Measurements from ENCODE around the gene SLC2A13.

SLC2A13 gene

GRCh38 chr12:40137252-40137651 is 31.4 kb upstream of the SLC2A13 start:
- no peak for DNase-seq (ENCODE audit: insufficient read length)
- TF ChIP-seq POLR2A (IDR thresholded peaks at IDR 0.05; ENCODE audit: low read depth, low read length) (no peak), TAF1 (IDR thresholded peaks at IDR 0.05; ENCODE audit: borderline replicate concordance, low read depth, low read length) (no peak), POLR2AphosphoS5 (IDR thresholded peaks at IDR 0.05; ENCODE audit: low read depth, low read length) (no peak)
- FAIRE-seq = no peak

GRCh38 chr12:40127408-40127807 is 21.5 kb upstream of the SLC2A13 start:
- FAIRE-seq = no peak
- TF ChIP-seq POLR2A (IDR thresholded peaks at IDR 0.05; ENCODE audit: low read depth, low read length) (no peak), TAF1 (IDR thresholded peaks at IDR 0.05; ENCODE audit: borderline replicate concordance, low read depth, low read length) (no peak), POLR2AphosphoS5 (IDR thresholded peaks at IDR 0.05; ENCODE audit: low read depth, low read length) (no peak)
- DNase-seq (ENCODE audit: insufficient read length) = no peak

- no peak for TF ChIP-seq TAF1 (IDR thresholded peaks at IDR 0.05; ENCODE audit: borderline replicate concordance, low read depth, low read length)
- TF ChIP-seq POLR2AphosphoS5 (IDR thresholded peaks at IDR 0.05; ENCODE audit: low read depth, low read length) = no peak
- TF ChIP-seq POLR2A (IDR thresholded peaks at IDR 0.05; ENCODE audit: low read depth, low read length) = no peak
- FAIRE-seq = no peak
- no peak for DNase-seq (ENCODE audit: insufficient read length)
These were observed 17.6 kb upstream of the SLC2A13 start for GRCh38 chr12:40123496-40123895.

- FAIRE-seq (no peak), DNase-seq (ENCODE audit: insufficient read length) (no peak)
- TF ChIP-seq TAF1 (IDR thresholded peaks at IDR 0.05; ENCODE audit: borderline replicate concordance, low read depth, low read length) = no peak
- no peak for TF ChIP-seq POLR2A (IDR thresholded peaks at IDR 0.05; ENCODE audit: low read depth, low read length)
- TF ChIP-seq POLR2AphosphoS5 (IDR thresholded peaks at IDR 0.05; ENCODE audit: low read depth, low read length) = no peak
These were observed 17.0 kb upstream of the SLC2A13 start for GRCh38 chr12:40122842-40123241.

- no peak for TF ChIP-seq POLR2A (IDR thresholded peaks at IDR 0.05; ENCODE audit: low read depth, low read length)
- TF ChIP-seq POLR2AphosphoS5 (IDR thresholded peaks at IDR 0.05; ENCODE audit: low read depth, low read length) = no peak
- FAIRE-seq (peak; percentile 61), DNase-seq (ENCODE audit: insufficient read length) (no peak)
These were observed 11.9 kb upstream of the SLC2A13 start for GRCh38 chr12:40117818-40118217.

- DNase-seq (ENCODE audit: insufficient read length) (no peak), FAIRE-seq (no peak)
- TF ChIP-seq POLR2AphosphoS5 (IDR thresholded peaks at IDR 0.05; ENCODE audit: low read depth, low read length) (no peak), TAF1 (IDR thresholded peaks at IDR 0.05; ENCODE audit: borderline replicate concordance, low read depth, low read length) (no peak), POLR2A (IDR thresholded peaks at IDR 0.05; ENCODE audit: low read depth, low read length) (no peak)
These were observed 4.7 kb upstream of the SLC2A13 start for GRCh38 chr12:40110586-40110985.

GRCh38 chr12:40107803-40108620 is 2.1 kb upstream of the SLC2A13 start:
- DNase-seq (ENCODE audit: insufficient read length) (no peak), FAIRE-seq (no peak)
- TF ChIP-seq TAF1 (IDR thresholded peaks at IDR 0.05; ENCODE audit: borderline replicate concordance, low read depth, low read length) (no peak), POLR2A (IDR thresholded peaks at IDR 0.05; ENCODE audit: low read depth, low read length) (no peak), POLR2AphosphoS5 (IDR thresholded peaks at IDR 0.05; ENCODE audit: low read depth, low read length) (no peak)

GRCh38 chr12:40107098-40107802 is 1.4 kb upstream of the SLC2A13 start:
- no peak for TF ChIP-seq POLR2A (IDR thresholded peaks at IDR 0.05; ENCODE audit: low read depth, low read length)
- TF ChIP-seq POLR2AphosphoS5 (IDR thresholded peaks at IDR 0.05; ENCODE audit: low read depth, low read length) = no peak
- no peak for TF ChIP-seq TAF1 (IDR thresholded peaks at IDR 0.05; ENCODE audit: borderline replicate concordance, low read depth, low read length)
- peak; percentile 56 for FAIRE-seq
- peak; percentile 32 for DNase-seq (ENCODE audit: insufficient read length)

- no peak for TF ChIP-seq POLR2AphosphoS5 (IDR thresholded peaks at IDR 0.05; ENCODE audit: low read depth, low read length)
- no peak for TF ChIP-seq TAF1 (IDR thresholded peaks at IDR 0.05; ENCODE audit: borderline replicate concordance, low read depth, low read length)
- no peak for TF ChIP-seq POLR2A (IDR thresholded peaks at IDR 0.05; ENCODE audit: low read depth, low read length)
- FAIRE-seq (no peak), DNase-seq (ENCODE audit: insufficient read length) (no peak)
These were observed 774 bp upstream of the SLC2A13 start for GRCh38 chr12:40106655-40107054.

- DNase-seq (ENCODE audit: insufficient read length) (no peak), FAIRE-seq (no peak)
- TF ChIP-seq TAF1 (IDR thresholded peaks at IDR 0.05; ENCODE audit: borderline replicate concordance, low read depth, low read length) (no peak), POLR2A (IDR thresholded peaks at IDR 0.05; ENCODE audit: low read depth, low read length) (no peak), POLR2AphosphoS5 (IDR thresholded peaks at IDR 0.05; ENCODE audit: low read depth, low read length) (no peak)
These were observed 287 bp upstream of the SLC2A13 start for GRCh38 chr12:40106202-40106533.

- DNase-seq (ENCODE audit: insufficient read length) = no peak
- TF ChIP-seq TAF1 (IDR thresholded peaks at IDR 0.05; ENCODE audit: borderline replicate concordance, low read depth, low read length) (no peak), POLR2AphosphoS5 (IDR thresholded peaks at IDR 0.05; ENCODE audit: low read depth, low read length) (no peak), POLR2A (IDR thresholded peaks at IDR 0.05; ENCODE audit: low read depth, low read length) (no peak)
- no peak for FAIRE-seq
These were observed 691 bp downstream of the SLC2A13 start for GRCh38 chr12:40105265-40105514.
